ENCODE results near the gene TBX4.
"Not testable (repeated sequence)": the region's sequence is repeated elsewhere in the genome, so short reads cannot be mapped to it uniquely, and the experiment has no call there.

TBX4 gene

DNA sequence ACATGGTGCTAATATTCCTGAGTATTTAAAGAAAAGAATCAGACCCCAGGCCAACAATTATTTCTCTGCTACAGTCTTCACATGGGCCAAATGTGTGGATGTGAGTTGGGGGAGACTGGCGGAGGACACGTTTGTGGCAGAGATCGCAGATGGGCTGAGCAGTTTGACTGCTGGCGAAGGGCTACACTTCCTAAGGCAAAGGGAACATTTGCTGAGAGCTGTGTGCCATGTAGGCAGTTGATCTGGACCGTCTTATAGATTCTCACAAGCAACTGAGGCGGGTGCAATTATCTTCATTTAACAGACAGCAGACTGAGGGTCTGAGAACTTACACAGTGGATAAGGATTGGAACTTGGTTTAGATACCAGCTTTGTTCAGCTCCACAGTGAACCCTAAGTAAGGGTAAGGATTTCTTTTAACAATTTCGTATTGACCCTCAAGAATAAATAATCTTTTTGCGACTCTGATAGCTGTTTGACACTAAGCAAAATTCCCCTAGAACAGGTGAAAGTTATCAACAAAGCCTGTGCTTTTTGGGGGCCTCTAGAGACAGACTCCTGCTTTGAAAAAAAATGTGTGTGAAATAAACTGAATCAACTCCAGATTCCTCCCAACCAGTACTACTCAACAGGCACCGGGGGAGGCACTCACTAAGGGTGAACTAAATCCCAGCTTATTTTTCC is 55.3 kb downstream of the TBX4 start:
- Mint-ChIP-seq H3K4me3 (no peak overlapping the region), H3K36me3 (ENCODE audit: low read depth) (no peaks in the 10 kb centered on the region), H3K4me1 (ENCODE audit: low read depth) (no peaks in the 10 kb centered on the region), H3K27me3 (ENCODE audit: low read depth) (peaks cover 28% of the 10 kb centered on the region), H3K27ac (no peak overlapping the region), H3K9me3 (no peaks in the 10 kb centered on the region)

GRCh38 chr17:61508912-61509311 is 56.7 kb downstream of the TBX4 start:
- Mint-ChIP-seq H3K36me3 (ENCODE audit: low read depth) (no peaks in the 10 kb centered on the region), H3K27me3 (ENCODE audit: low read depth) (peaks cover 28% of the 10 kb centered on the region), H3K4me1 (ENCODE audit: low read depth) (no peaks in the 10 kb centered on the region)

GRCh38 chr17:61509454-61509853 is 57.2 kb downstream of the TBX4 start:
- not testable (repeated sequence) for H3K27ac Mint-ChIP-seq; H3K36me3 Mint-ChIP-seq (ENCODE audit: low read depth); H3K9me3 Mint-ChIP-seq; H3K4me3 Mint-ChIP-seq; H3K4me1 Mint-ChIP-seq (ENCODE audit: low read depth)
- peaks cover 28% of the 10 kb centered on the region for H3K27me3 Mint-ChIP-seq (ENCODE audit: low read depth)

More at GRCh38 chr17:61508912-61509311, 56.7 kb downstream of the TBX4 start:
- Mint-ChIP-seq H3K27ac (no peak overlapping the region), H3K4me3 (no peak overlapping the region), H3K9me3 (no peaks in the 10 kb centered on the region)

- no peaks in the 10 kb centered on the region for H3K4me1 Mint-ChIP-seq (ENCODE audit: low read depth)
- no peak overlapping the region for H3K4me3 Mint-ChIP-seq
- peaks cover 23% of the 10 kb centered on the region for H3K27me3 Mint-ChIP-seq (ENCODE audit: low read depth)
- no peaks in the 10 kb centered on the region for H3K9me3 Mint-ChIP-seq
- no peaks in the 10 kb centered on the region for H3K36me3 Mint-ChIP-seq (ENCODE audit: low read depth)
- no peak overlapping the region for H3K27ac Mint-ChIP-seq
Measured at GRCh38 chr17:61510237-61510636, 58.0 kb downstream of the TBX4 start.

DNA sequence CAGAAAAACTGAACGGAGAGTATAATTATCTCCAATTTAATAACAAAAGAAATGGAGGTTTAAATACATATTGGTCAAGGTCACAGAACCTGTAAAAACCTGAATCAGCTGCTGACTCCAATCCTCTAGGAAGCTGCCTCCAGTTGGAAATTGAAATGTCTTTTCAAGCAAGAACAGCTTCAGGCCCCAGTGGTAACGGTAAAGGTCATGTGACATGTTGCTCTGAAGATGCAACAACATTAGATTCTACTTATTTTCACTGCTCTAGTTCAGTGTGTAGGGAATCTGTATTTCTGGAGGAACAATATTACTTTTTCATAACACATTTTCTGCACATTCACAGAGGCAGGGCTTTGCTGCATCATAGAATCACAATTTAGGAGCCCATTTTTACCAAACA is 58.8 kb downstream of the TBX4 start:
- H3K9me3 Mint-ChIP-seq = no peaks in the 10 kb centered on the region
- H3K36me3 Mint-ChIP-seq (ENCODE audit: low read depth) = no peaks in the 10 kb centered on the region
- no peaks in the 10 kb centered on the region for H3K4me1 Mint-ChIP-seq (ENCODE audit: low read depth)
- H3K27ac Mint-ChIP-seq = no peak overlapping the region
- H3K4me3 Mint-ChIP-seq = no peak overlapping the region
- peaks cover 20% of the 10 kb centered on the region for H3K27me3 Mint-ChIP-seq (ENCODE audit: low read depth)

- H3K9me3 Mint-ChIP-seq = no peaks in the 10 kb centered on the region
- no peaks in the 10 kb centered on the region for H3K36me3 Mint-ChIP-seq (ENCODE audit: low read depth)
- no peak overlapping the region for H3K27ac Mint-ChIP-seq
- H3K4me1 Mint-ChIP-seq (ENCODE audit: low read depth) = no peaks in the 10 kb centered on the region
- peaks cover 19% of the 10 kb centered on the region for H3K27me3 Mint-ChIP-seq (ENCODE audit: low read depth)
- no peak overlapping the region for H3K4me3 Mint-ChIP-seq
Measured at GRCh38 chr17:61511480-61512182, 59.4 kb downstream of the TBX4 start.

DNA sequence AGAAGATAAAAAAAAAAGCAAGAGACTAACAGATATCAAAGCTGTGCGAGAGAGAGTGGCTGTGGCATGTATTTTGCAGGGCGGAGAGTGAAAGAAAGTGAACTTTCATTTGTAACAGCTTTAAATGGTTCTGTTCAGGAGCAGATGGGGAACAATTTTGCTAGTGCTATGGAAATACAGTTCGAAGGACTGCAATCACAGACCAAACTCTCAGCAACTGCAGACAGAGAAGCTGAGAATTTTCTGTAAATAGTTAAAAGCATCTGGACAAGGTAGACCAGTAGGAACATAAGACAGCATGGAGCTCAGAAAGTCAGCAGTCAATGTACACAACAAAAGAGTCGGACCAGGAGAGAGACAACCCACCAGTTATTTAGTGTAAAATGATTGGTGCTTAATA is 62.3 kb downstream of the TBX4 start:
- peaks cover 19% of the 10 kb centered on the region for H3K27me3 Mint-ChIP-seq (ENCODE audit: low read depth)
- H3K4me1 Mint-ChIP-seq (ENCODE audit: low read depth) = no peaks in the 10 kb centered on the region
- H3K9me3 Mint-ChIP-seq = no peaks in the 10 kb centered on the region
- no peak overlapping the region for H3K4me3 Mint-ChIP-seq
- H3K27ac Mint-ChIP-seq = no peak overlapping the region
- no peaks in the 10 kb centered on the region for H3K36me3 Mint-ChIP-seq (ENCODE audit: low read depth)

DNA sequence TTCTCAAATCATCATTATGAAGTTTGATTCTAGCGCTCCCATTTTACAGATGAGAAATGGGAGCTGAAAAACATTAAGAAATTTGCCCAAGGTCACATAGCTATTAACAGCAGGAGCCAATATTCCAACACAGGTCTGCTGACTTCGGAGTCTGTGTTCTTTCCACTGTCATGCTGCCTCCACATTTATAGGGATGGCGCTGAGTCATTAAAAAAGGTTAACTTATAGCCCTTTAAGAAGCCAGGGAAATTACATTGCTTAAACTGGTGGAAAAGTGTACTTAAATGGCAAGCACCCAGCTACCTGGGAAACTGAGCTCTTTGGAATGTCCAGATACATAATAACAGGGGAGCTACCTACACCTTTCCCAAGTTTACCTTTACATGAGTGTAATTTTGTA is 65.0 kb downstream of the TBX4 start:
- H3K27me3 Mint-ChIP-seq (ENCODE audit: low read depth) = peaks cover 29% of the 10 kb centered on the region
- no peak overlapping the region for H3K4me3 Mint-ChIP-seq
- no peak overlapping the region for H3K27ac Mint-ChIP-seq
- no peaks in the 10 kb centered on the region for H3K9me3 Mint-ChIP-seq
- H3K36me3 Mint-ChIP-seq (ENCODE audit: low read depth) = no peaks in the 10 kb centered on the region
- no peaks in the 10 kb centered on the region for H3K4me1 Mint-ChIP-seq (ENCODE audit: low read depth)

DNA sequence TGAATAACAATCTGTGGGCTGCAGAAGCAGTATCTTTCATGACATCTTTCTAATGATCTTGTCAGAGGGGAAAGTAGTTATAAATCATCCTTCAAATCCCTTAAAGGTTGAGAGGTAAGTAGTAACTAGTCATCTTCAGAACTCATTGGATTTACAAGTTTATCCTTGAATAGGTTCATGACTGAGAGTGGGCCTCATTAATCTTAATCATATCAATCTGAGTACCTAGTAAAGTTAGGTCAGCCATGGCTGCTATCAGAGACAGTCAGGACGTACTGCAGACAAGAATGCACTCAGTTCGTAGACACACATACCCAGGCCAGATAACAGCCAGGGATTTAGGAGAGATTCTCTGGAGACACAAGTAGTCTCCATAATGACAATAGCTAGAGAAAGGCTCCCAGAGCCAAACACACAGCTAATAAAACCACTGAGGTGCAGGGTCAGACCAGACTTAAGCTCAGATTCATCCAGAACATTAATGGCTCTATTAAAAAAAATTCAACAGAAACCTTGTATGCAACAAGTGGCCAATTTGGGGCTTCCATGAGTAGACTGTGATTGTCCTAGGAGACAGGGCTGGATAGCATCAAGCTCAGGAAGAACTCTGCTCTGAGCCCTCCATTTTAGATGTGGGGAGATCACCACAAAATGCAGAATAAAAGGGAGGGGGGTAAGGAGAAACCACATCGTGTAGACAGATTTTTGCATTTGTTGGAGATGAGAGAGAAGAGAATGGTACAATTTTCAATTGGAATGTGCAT is 65.8 kb downstream of the TBX4 start:
- Mint-ChIP-seq H3K36me3 (ENCODE audit: low read depth) (no peaks in the 10 kb centered on the region), H3K27me3 (ENCODE audit: low read depth) (peaks cover 30% of the 10 kb centered on the region), H3K9me3 (no peaks in the 10 kb centered on the region), H3K27ac (no peak overlapping the region), H3K4me3 (no peak overlapping the region), H3K4me1 (ENCODE audit: low read depth) (no peaks in the 10 kb centered on the region)

- Mint-ChIP-seq H3K9me3 (no peaks in the 10 kb centered on the region), H3K36me3 (ENCODE audit: low read depth) (no peaks in the 10 kb centered on the region), H3K27ac (no peak overlapping the region), H3K4me3 (no peak overlapping the region), H3K27me3 (ENCODE audit: low read depth) (peaks cover 33% of the 10 kb centered on the region), H3K4me1 (ENCODE audit: low read depth) (no peaks in the 10 kb centered on the region)
Measured at GRCh38 chr17:61519139-61519538, 66.9 kb downstream of the TBX4 start.

DNA sequence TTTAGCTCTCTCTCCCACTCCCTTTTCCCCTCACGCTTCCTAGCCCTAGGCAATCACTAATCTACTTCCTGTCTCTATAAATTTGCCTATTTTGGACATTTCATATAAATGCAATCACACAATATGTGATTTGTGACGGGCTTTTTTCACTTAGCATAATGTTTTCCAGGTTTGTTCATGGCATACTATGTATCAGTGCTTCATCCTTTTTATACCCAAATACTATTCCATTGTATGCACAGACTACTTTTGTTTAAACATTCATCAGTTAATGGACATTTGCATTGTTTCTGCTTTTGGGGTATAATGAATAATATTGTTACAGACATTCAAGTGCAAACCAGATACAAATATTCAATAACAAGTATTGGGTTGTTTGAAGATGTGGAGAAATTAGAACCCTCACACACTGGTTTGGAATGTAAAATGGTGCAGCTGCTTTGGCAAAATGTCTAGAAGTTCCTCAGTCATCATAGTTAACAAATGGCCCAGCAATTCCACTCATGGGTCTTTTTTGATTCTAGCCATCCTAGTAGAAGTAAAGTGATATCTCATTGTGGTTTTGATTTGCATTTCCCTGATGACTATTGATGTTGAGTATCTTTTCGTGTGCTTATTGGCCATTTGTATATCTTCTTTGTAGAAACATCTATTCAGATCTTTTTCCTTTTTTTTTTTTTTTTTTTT is 67.7 kb downstream of the TBX4 start:
- H3K4me1 Mint-ChIP-seq (ENCODE audit: low read depth) = no peaks in the 10 kb centered on the region
- no peak overlapping the region for H3K27ac Mint-ChIP-seq
- peaks cover 33% of the 10 kb centered on the region for H3K27me3 Mint-ChIP-seq (ENCODE audit: low read depth)
- H3K36me3 Mint-ChIP-seq (ENCODE audit: low read depth) = no peaks in the 10 kb centered on the region
- no peaks in the 10 kb centered on the region for H3K9me3 Mint-ChIP-seq
- H3K4me3 Mint-ChIP-seq = no peak overlapping the region

DNA sequence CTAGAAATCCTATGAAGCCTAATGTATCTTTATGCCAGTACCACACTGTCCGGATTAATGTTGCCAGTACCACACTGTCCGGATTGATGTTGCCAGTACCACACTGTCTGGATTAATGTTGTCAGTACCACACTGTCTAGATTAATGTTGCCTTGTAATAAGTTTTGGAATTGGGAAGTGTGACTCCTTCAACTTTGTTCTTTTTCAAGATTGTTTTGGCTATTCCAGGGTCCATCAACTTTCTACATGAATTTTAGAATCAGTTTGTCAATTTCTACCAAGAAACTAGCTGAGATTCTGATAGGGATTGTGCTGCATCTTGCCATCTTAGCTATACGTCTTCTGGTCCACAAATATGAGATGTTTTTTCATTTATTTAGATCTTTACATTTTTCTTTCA is 68.7 kb downstream of the TBX4 start:
- Mint-ChIP-seq H3K4me3 (no peak overlapping the region), H3K9me3 (no peaks in the 10 kb centered on the region), H3K36me3 (ENCODE audit: low read depth) (no peaks in the 10 kb centered on the region), H3K4me1 (ENCODE audit: low read depth) (no peaks in the 10 kb centered on the region), H3K27ac (no peak overlapping the region), H3K27me3 (ENCODE audit: low read depth) (peaks cover 37% of the 10 kb centered on the region)

DNA sequence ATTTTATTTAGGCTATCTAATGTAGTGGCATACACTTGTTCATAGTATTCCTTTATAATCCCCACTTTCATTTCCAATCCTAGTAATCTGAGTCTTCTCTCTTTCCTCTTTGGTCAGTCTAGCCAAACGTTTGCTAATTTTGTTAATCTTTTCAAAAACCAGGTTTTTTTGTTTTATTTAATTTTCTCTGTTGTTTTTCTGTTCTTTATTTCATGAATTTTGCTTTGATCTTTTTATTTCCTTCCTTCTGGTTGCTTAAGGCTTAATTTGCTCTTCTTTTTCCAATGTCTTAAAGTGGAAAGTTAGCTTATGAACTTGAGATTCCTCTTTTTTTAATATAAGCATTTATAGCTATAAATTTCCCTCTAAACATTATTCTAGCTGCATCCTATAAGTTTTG is 69.9 kb downstream of the TBX4 start:
- no peak overlapping the region for H3K4me3 Mint-ChIP-seq
- no peaks in the 10 kb centered on the region for H3K4me1 Mint-ChIP-seq (ENCODE audit: low read depth)
- H3K27ac Mint-ChIP-seq = no peak overlapping the region
- no peaks in the 10 kb centered on the region for H3K9me3 Mint-ChIP-seq
- H3K36me3 Mint-ChIP-seq (ENCODE audit: low read depth) = no peaks in the 10 kb centered on the region
- peaks cover 41% of the 10 kb centered on the region for H3K27me3 Mint-ChIP-seq (ENCODE audit: low read depth)

- H3K27me3 Mint-ChIP-seq (ENCODE audit: low read depth) = peaks cover 28% of the 10 kb centered on the region
- no peaks in the 10 kb centered on the region for H3K4me1 Mint-ChIP-seq (ENCODE audit: low read depth)
- H3K4me3 Mint-ChIP-seq = no peak overlapping the region
Measured at GRCh38 chr17:61524319-61524718, 72.1 kb downstream of the TBX4 start.

More at GRCh38 chr17:61524319-61524718, 72.1 kb downstream of the TBX4 start:
- Mint-ChIP-seq H3K9me3 (no peaks in the 10 kb centered on the region), H3K36me3 (ENCODE audit: low read depth) (no peaks in the 10 kb centered on the region), H3K27ac (no peak overlapping the region)

All from T-helper 1 cell treated with Interleukin-12 subunit alpha and Interleukin-12 subunit beta and Interleukin-4 antibody, amounts not matched to agents 30 μg/mL and 1 μg/mL, for 36 hours (primary cell).